Osteocyte (in vitro differentiated cells): Measurements from ENCODE around the gene OGN. TPM values are rescaled to one million over a fixed set of nuclear protein-coding genes. Genes with fewer than 3 reads are reported as not detected.
A peak's percentile ranks its signal among the peaks of the same experiment; 100 is the strongest.

Experiments
- DNase-seq: peaks from one replicate; pipeline ENCODE4 v3.0.0; 2021; ENCODE audit warnings: mixed read lengths; ENCODE audit not compliant: unreplicated experiment; ENCODE audit errors: extremely low spot score
- H3K27ac Mint-ChIP-seq: one replicate; pipeline ENCODE4 v1.8.0; 2021; ENCODE audit warnings: mild to moderate bottlenecking, mixed read lengths; ENCODE audit not compliant: unreplicated experiment
- H3K27me3 Mint-ChIP-seq: one replicate; pipeline ENCODE4 v1.8.0; 2021; ENCODE audit warnings: mixed read lengths; ENCODE audit not compliant: unreplicated experiment
- H3K36me3 Mint-ChIP-seq: one replicate; pipeline ENCODE4 v1.8.0; 2021; ENCODE audit warnings: mixed read lengths; ENCODE audit not compliant: unreplicated experiment
- H3K4me1 Mint-ChIP-seq: one replicate; pipeline ENCODE4 v1.8.0; 2021; ENCODE audit warnings: mixed read lengths; ENCODE audit not compliant: unreplicated experiment
- H3K4me3 Mint-ChIP-seq: one replicate; pipeline ENCODE4 v1.8.0; 2021; ENCODE audit warnings: mild to moderate bottlenecking, moderate library complexity, mixed read lengths; ENCODE audit not compliant: unreplicated experiment
- H3K9me3 Mint-ChIP-seq: one replicate; pipeline ENCODE4 v1.8.0; 2021; ENCODE audit warnings: mixed read lengths; ENCODE audit not compliant: unreplicated experiment
- total RNA-seq: library from RNA; stranded (reverse); gene quantifications from 2 replicates; pipeline ENCODE4 v1.2.1, GENCODE V29; 2021
- TF ChIP-seq, protein P1 (sequence below): fragments of 200-600 bp; sonication (generic); IDR thresholded peaks from 2 replicates; pipeline ENCODE4 v1.5.0; 2021; ENCODE audit warnings: antibody characterized with exemption, mild to moderate bottlenecking, moderate library complexity

The OGN gene
- total RNA-seq, 1 donor from 2014 or later = 5.5 TPM

DNA sequence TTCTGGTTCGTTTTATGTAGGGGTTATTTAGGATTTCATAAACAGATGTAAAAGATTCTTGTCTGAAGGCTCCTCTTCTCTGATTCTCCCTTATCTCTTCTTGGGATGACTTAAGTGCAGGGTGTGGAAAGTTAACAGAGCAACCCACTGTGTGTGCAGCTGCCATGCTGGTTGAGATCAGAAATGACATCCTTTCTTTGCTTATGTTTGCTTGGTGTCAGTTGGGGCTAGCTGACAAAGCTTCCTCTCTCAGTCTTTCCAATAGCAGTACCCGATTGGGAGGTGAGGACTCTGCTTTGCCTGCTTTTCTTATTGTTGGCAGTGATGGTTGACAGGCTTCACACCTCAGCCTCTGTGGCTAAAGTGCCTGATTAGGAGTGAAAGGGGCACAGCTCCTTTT, 26.5 kb downstream of the OGN start:
- H3K9me3 Mint-ChIP-seq = peaks cover 17% of the 10 kb centered on the region
- peaks cover 24% of the 10 kb centered on the region for H3K36me3 Mint-ChIP-seq
- H3K27ac Mint-ChIP-seq = peak overlapping the region; percentile 45
- no peak for DNase-seq
- H3K4me1 Mint-ChIP-seq = peaks cover 25% of the 10 kb centered on the region
- H3K27me3 Mint-ChIP-seq = no peaks in the 10 kb centered on the region
- TF ChIP-seq, protein P1, sequence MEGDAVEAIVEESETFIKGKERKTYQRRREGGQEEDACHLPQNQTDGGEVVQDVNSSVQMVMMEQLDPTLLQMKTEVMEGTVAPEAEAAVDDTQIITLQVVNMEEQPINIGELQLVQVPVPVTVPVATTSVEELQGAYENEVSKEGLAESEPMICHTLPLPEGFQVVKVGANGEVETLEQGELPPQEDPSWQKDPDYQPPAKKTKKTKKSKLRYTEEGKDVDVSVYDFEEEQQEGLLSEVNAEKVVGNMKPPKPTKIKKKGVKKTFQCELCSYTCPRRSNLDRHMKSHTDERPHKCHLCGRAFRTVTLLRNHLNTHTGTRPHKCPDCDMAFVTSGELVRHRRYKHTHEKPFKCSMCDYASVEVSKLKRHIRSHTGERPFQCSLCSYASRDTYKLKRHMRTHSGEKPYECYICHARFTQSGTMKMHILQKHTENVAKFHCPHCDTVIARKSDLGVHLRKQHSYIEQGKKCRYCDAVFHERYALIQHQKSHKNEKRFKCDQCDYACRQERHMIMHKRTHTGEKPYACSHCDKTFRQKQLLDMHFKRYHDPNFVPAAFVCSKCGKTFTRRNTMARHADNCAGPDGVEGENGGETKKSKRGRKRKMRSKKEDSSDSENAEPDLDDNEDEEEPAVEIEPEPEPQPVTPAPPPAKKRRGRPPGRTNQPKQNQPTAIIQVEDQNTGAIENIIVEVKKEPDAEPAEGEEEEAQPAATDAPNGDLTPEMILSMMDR = no peak
- no peak overlapping the region for H3K4me3 Mint-ChIP-seq

DNA sequence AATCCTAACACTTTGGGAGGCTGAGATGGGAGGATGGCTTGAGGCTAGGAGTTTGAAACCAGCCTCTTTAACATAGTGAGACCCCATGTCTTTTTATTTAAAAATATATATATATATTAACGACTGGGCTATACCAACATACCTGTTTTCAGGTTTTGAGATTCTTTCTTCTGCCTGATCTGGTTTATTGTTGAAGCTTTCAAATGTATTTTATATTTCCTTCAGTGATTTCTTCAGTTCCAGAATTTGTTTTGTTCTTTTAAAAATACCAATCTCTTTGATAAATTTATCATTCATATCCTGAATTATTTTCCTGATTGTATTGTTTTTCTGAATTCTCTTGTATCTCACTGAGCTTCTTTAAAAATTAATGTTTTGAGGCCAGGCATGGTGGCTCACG, 31.2 kb downstream of the OGN start:
- Mint-ChIP-seq H3K4me1 (peaks cover 18% of the 10 kb centered on the region), H3K27ac (no peak overlapping the region), H3K36me3 (peaks cover 24% of the 10 kb centered on the region), H3K27me3 (no peaks in the 10 kb centered on the region), H3K9me3 (peaks cover 28% of the 10 kb centered on the region), H3K4me3 (no peak overlapping the region)
- DNase-seq = no peak
- TF ChIP-seq, protein P1 = no peak

DNA sequence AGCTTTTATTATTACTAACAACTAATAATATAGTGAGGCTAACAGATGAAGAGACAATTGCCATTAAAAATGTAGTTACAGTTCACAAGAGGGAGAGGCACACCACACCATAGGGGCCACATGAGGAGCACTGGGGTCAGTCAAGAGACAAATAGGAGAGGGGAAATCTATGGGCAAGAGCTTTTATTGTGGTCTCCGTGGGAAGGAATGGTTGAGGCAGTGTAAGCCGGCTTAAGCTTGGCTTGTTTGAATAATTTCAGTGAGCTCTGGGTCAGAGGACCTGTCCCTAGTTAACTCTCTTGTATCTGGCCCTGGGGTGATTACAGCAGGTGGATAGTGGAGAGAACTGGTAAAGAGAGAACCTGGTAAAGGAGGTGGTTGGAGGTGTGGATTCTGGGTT, 35.3 kb downstream of the OGN start:
- TF ChIP-seq, protein P1 = no peak

DNA sequence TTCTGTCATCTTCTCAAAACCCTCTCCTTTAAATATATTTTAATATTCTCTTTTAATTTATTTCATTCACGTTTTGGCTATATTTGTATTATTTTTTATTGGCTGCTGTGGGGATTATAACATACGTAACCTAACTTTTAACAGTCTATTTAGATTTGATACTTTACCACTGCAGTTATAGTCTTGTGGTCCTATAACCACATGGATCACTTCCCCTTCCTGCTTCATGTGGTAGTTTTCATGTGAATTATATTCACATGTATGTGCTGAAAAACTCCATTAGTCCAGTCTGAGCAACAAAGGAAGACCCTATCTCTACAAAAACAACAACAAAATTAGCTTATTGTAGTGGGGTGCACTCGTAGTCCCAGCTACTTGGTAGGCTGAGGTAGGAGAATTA, 44.3 kb downstream of the OGN start:
- Mint-ChIP-seq H3K9me3 (peaks cover 16% of the 10 kb centered on the region), H3K27ac (no peak overlapping the region), H3K4me3 (no peak overlapping the region), H3K4me1 (peaks cover 19% of the 10 kb centered on the region), H3K27me3 (no peaks in the 10 kb centered on the region), H3K36me3 (peaks cover 23% of the 10 kb centered on the region)
- DNase-seq = no peak
- TF ChIP-seq, protein P1 = no peak

More for the DNA sequence above, 35.3 kb downstream of the OGN start:
- Mint-ChIP-seq H3K9me3 (peaks cover 12% of the 10 kb centered on the region), H3K4me1 (no peaks in the 10 kb centered on the region), H3K27ac (no peak overlapping the region), H3K36me3 (peaks cover 20% of the 10 kb centered on the region), H3K4me3 (no peak overlapping the region), H3K27me3 (no peaks in the 10 kb centered on the region)
- DNase-seq = no peak

DNA sequence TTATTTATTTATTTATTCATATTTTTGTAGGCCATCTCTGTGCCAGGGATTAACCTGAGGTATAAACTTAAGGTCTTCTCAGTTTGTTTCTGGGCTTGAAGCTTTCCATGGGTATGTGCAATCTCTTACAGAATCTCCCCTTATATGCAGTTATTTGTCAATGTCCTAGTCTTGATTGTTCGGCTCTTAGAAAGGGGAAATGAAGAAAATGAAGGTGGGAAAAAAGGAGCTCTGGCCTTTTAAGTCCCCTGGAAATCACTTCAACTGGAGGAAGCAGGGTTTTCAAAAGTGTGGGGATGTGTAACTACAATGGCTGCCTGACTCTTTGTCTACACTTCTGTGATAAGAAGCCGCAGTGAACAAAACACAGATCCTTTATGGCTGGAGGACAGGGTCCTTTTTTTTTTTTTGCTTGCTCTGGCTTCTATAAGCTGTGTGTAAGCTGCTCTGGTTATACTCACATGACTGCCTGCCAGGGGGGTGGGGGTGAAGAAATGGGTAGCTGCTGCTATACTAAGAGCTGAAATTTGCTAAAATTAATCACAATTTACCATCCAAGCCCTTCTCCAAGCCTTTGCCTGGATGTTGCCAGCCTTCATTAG, 44.9 kb downstream of the OGN start:
- Mint-ChIP-seq H3K36me3 (peaks cover 26% of the 10 kb centered on the region), H3K27me3 (no peaks in the 10 kb centered on the region), H3K27ac (no peak overlapping the region), H3K9me3 (peaks cover 20% of the 10 kb centered on the region), H3K4me3 (no peak overlapping the region), H3K4me1 (peaks cover 25% of the 10 kb centered on the region)
- TF ChIP-seq, protein P1 = no peak
- DNase-seq = no peak
